Kasumi-1 (cell line): ENCODE measurements around the gene NEK1.
"Not testable (repeated sequence)": the region's sequence is repeated elsewhere in the genome, so short reads cannot be mapped to it uniquely, and the experiment has no call there.

Experiments
- DNase-seq, 2 experiments: peaks; one replicate each; lab custom pipeline; 2025; lab: John Stamatoyannopoulos, UW

Gene NEK1

DNA sequence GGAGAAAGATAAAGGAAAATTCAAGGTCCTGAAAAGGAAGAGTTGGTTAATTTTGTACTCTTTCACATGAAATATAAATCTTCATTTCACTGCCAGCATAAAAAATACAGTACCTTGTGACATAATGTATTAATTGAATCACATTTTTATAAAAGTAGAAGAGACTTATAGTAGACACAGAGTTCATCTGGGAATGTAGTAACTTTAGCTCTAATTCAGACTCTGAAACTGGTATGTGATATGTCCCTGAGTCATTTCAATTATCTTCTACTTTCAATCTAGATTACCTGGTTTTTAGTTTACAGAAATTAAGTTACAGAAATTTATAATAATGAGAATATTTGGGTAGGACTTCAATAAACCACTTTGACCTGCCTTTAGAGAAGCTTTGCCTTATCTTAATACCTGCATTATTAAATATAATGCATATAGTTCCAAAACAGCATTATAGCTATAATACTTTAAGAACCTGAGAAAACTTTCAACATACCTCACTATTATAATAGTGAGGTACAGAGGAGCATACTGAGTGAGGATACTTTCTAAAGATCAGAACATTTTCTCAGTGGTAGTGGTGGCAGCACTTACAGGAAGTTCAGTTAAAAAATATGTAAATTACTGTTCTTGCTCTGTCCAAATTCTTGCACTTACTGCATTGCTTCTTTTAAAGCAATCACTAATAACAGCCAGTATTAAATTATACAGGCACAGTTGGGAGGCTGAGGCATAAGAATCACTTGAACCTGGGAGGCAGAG is 11.2 kb downstream of the NEK1 start:
- no peak for DNase-seq

- no peak for DNase-seq
Measured at GRCh38 chr4:169594560-169595195, 17.7 kb downstream of the NEK1 start.

GRCh38 chr4:169593050-169593560 is 19.3 kb downstream of the NEK1 start:
- DNase-seq = no peak

- DNase-seq = no peak
Measured at GRCh38 chr4:169583563-169583962, 28.8 kb downstream of the NEK1 start.

DNA sequence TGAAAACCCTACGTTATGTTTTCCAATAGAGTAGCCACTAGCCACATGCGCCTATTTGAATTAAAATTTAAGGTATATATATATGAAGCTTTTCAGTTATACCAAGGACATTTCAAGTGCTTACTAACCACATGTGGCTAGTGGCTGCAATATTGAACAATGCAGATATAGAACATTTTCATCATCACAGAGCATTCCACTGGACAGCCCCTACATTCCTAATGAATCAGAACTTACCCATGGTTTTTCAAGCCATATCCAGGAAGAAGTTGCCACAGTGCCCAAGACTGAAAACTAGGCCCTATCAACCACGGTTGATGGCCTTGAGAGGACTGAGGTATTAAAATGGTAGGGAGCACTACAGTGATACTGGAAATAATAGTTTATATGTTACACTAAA is 29.7 kb downstream of the NEK1 start:
- no peak for DNase-seq

DNA sequence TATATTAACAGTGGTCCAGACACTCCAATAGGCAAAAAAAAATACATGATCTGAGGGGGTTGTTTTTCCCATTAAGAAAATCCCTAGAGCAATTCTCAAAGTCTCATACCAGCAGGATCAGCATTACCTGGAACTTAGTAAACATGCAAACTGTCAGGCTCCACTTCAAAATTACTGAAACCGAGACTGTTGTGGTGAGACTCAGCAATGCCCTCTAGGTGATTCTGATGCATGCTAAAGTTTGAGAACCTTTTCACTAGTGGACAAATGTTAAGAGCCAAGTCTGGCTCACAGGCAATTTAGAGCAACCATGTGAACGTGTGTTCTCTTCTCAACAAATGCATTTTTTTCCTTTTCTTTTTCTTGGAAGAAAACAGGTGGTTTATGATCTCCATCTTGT is 30.2 kb downstream of the NEK1 start:
- no peak for DNase-seq

DNA sequence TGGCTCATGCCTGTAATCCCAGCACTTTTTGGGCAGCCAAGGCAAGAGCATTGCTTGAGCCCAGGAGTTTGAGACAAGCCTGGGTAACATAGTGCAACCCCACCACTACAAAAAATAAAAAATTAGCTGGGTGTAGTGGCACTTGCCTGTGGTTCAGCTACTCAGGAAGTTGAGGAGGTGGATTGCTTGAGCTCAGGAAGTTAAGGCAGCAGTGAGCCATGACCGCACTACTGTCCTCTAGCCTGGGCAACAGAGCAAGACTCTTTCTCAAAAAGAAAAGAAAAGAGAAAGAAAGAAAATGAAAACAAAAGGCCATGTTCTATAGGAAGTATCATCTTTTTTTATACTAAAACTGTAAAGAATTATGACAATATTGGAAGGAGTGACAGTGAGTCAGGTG is 38.5 kb downstream of the NEK1 start:
- no peak for DNase-seq

DNA sequence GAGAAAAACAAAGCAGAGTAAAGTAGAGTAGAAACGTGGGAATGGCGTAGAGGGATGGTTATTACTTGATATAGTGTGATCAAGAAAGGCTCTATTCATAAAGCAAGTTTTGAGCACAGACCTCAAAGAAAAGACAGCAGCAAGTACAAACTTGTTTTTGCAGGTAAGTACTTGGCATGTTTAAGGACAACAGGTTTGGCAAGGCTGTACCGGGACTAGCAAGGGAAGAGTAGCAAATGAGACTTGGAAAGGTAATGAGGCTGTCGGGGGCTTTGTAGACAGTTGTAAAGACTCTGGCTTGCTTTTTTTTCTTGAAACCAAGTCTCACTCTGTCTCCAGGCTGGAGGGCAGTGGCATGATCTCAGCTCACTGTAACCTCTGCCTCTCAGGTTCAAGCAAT is 40.9 kb downstream of the NEK1 start:
- no peak for DNase-seq

DNA sequence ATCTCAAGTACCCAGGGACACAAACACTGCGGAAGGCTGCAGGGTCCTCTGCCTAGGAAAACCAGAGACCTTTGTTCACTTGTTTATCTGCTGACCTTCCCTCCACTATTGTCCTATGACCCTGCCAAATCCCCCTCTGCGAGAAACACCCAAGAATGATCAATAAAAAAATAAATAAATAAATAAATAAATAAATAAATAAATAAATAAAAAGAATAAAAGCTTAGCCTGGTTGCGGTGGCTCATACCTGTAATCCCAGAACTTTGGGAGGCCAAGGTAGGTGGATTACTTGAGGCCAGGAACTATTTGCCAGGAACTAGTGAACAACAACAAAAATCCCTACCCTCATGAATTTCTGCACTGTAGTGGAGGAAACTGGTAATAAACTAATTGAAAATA is 41.4 kb downstream of the NEK1 start:
- DNase-seq = not testable (repeated sequence)

DNA sequence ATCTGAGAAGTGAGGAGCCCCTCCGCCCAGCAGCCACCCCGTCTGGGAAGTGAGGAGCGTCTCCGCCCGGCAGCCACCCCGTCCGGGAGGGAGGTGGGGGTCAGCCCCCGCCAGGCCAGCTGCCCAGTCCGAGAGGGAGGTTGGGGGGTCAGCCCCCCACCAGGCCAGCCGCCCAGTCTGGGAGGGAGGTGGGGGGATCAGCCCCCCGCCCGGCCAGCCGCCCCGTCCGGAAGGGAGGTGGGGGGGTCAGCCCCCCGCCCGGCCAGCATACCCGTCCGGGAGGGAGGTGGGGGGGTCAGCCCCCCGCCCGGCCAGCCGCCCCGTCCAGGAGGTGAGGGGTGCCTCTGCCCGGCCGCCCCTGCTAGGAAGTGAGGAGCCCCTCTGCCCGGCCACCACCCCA is 42.1 kb downstream of the NEK1 start:
- DNase-seq = not testable (repeated sequence)

DNA sequence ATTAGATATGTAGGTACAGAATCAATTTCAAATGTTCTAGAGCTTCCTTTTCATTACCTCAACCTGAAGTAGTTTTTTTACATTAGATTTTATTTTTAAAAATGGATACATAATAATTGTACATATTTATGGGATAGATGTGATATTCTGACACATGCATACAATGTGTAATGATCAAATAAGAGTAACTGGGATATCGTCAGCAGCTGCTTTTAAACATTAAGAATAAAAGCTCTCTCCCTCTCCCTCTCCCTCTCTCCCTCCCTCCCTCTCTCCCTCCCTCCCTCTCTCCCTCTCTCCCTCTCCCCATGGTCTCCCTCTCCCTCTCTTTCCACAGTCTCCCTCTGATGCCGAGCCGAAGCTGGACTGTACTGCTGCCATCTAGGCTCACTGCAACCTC is 43.2 kb downstream of the NEK1 start:
- DNase-seq = not testable (repeated sequence)

DNA sequence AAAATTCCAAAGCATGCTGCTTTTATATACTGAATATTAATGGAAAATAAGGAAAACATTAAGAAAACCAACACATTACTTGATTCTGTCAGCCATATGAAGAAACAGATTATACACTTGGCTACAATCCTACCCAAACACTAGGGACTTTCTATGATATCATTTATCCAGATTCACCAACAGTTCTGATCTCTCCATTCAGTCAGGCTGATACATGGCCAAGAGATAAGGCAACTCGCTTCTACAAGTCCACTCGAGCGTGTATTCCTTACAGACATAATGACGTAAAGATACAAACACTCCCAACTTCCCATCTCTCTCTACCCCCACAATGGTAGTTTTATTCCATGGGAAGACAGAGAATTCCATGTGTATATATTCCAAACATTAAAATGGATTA is 44.5 kb downstream of the NEK1 start:
- no peak for DNase-seq

GRCh38 chr4:169566021-169566818 is 46.2 kb downstream of the NEK1 start:
- DNase-seq = peak; percentile 64 to 89

- DNase-seq = no peak
Measured at GRCh38 chr4:169565606-169566005, 46.8 kb downstream of the NEK1 start.

GRCh38 chr4:169557061-169557636 is 55.2 kb downstream of the NEK1 start:
- no peak for DNase-seq

GRCh38 chr4:169546548-169546947 is 65.8 kb downstream of the NEK1 start:
- DNase-seq = not testable (repeated sequence)

GRCh38 chr4:169540774-169541173 is 71.6 kb downstream of the NEK1 start:
- DNase-seq = no peak

GRCh38 chr4:169530048-169530447 is 82.3 kb downstream of the NEK1 start:
- no peak for DNase-seq

- DNase-seq = no peak
Measured at GRCh38 chr4:169523796-169524195, 88.6 kb downstream of the NEK1 start.

DNA sequence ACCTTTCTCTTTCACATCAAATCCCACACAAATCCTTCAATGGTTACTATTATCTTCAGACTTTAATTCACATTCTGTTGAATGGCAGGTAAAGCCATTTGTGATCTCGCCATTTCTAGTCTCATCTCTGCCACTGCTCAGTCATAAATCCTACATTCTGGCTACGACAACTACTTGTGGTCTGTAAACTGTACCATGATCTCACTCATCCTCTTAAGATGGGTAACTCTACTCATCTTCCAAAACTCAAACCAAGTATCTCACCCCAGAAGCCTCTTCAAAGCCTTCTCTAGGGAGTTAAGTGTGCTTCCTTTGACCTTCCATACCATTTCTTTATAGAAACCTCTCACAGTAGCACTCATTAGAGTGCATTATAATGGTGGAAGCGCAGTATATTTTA is 101.8 kb downstream of the NEK1 start:
- DNase-seq = no peak

- DNase-seq = no peak
Measured at GRCh38 chr4:169506903-169507302, 105.5 kb downstream of the NEK1 start.

DNA sequence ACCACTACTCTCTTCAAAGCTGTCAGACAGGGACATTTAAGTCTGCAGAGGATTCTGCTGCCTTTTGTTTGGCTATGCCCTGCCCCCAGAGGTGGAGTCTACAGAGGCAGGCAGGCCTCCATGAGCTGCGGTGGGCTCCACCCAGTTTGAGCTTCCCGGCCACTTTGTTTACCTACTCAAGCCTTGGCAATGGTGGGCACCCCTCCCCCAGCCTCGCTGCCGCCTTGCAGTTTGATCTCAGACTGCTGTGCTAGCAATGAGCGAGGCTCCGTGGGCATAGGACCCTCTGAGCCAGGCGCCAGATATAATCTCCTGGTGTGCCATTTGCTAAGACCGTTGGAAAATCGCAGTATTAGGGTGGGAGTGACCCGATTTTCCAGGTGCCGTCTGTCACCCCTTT is 112.5 kb downstream of the NEK1 start:
- not testable (repeated sequence) for DNase-seq
